Omental fat pad (tissue), 4 donors: ENCODE measurements around the gene PDE10A. TPM values are rescaled to one million over a fixed set of nuclear protein-coding genes. Genes with fewer than 3 reads are reported as not detected.

ENCODE experiments used
- ATAC-seq: fragments of 150-250 bp; one replicate; pipeline ENCODE4 v1.9.1; 2016; ENCODE audit warnings: mild to moderate bottlenecking, moderate library complexity; ENCODE audit not compliant: low FRiP score
- DNase-seq: peaks from one replicate; pipeline ENCODE4 v3.0.0-alpha.2; 2019; ENCODE audit warnings: low spot score
- total RNA-seq, 4 donors: library from RNA; depleted of rRNA; stranded (reverse); fragments of >200 nt; gene quantifications; one replicate each; pipeline ENCODE4 v1.1.0, GENCODE V29; 2016
- TF ChIP-seq, protein P1 (sequence below), 3 donors: fragments of 450-650 bp; IDR thresholded peaks; one replicate each; pipeline ENCODE4 v1.5.1; 2016 to 2017; ENCODE audit warnings: antibody characterized with exemption in 3 of 3, mild to moderate bottlenecking in 3 of 3, moderate library complexity in 2 of 3

The PDE10A gene
- total RNA-seq, 4 donors from 2014 or later = 9.1 to 75.3 (median 15.6) TPM

GRCh38 chr6:165448210-165448609, 214.8 kb downstream of the PDE10A start:
- ATAC-seq (no peak), DNase-seq (no peak)
- TF ChIP-seq, protein P1, sequence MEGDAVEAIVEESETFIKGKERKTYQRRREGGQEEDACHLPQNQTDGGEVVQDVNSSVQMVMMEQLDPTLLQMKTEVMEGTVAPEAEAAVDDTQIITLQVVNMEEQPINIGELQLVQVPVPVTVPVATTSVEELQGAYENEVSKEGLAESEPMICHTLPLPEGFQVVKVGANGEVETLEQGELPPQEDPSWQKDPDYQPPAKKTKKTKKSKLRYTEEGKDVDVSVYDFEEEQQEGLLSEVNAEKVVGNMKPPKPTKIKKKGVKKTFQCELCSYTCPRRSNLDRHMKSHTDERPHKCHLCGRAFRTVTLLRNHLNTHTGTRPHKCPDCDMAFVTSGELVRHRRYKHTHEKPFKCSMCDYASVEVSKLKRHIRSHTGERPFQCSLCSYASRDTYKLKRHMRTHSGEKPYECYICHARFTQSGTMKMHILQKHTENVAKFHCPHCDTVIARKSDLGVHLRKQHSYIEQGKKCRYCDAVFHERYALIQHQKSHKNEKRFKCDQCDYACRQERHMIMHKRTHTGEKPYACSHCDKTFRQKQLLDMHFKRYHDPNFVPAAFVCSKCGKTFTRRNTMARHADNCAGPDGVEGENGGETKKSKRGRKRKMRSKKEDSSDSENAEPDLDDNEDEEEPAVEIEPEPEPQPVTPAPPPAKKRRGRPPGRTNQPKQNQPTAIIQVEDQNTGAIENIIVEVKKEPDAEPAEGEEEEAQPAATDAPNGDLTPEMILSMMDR (IDR thresholded peaks at IDR 0.05) = no peak

GRCh38 chr6:165447141-165447540, 215.9 kb downstream of the PDE10A start:
- DNase-seq = no peak
- TF ChIP-seq, protein P1 (IDR thresholded peaks at IDR 0.05) = no peak
- no peak for ATAC-seq

- no peak for DNase-seq
- no peak for ATAC-seq
- TF ChIP-seq, protein P1 (IDR thresholded peaks at IDR 0.05) = no peak
These were observed 216.7 kb downstream of the PDE10A start for GRCh38 chr6:165446331-165446730.

- no peak for ATAC-seq
- DNase-seq = no peak
- TF ChIP-seq, protein P1 (IDR thresholded peaks at IDR 0.05) = no peak
These were observed 219.6 kb downstream of the PDE10A start for GRCh38 chr6:165443462-165443861.

- ATAC-seq (no peak), DNase-seq (no peak)
- TF ChIP-seq, protein P1 (IDR thresholded peaks at IDR 0.05) = no peak
These were observed 221.9 kb downstream of the PDE10A start for GRCh38 chr6:165441181-165441580.

- ATAC-seq (no peak), DNase-seq (no peak)
- TF ChIP-seq, protein P1 (IDR thresholded peaks at IDR 0.05) = no peak
These were observed 223.0 kb downstream of the PDE10A start for GRCh38 chr6:165439928-165440554.

- DNase-seq (no peak), ATAC-seq (no peak)
- TF ChIP-seq, protein P1 (IDR thresholded peaks at IDR 0.05) = no peak
These were observed 236.1 kb downstream of the PDE10A start for GRCh38 chr6:165426892-165427291.
